H9 (cell line): Measurements from ENCODE around the gene KCNMB2. TPM values are rescaled to one million over a fixed set of nuclear protein-coding genes. Genes with fewer than 3 reads are reported as not detected.

ENCODE experiments used
- DNase-seq: peaks from one replicate; pipeline ENCODE4 v3.0.0-alpha.2; 2017
- H2AFZ ChIP-seq: one replicate; pipeline ENCODE4 v1.6.1; 2013; ENCODE audit warnings: mild to moderate bottlenecking, low read length, control low read depth, moderate library complexity
- H2AK5ac ChIP-seq: 2 replicates; pipeline ENCODE4 v1.6.1; 2013; ENCODE audit warnings: low read length, control low read depth, mixed read lengths; ENCODE audit not compliant: insufficient read length
- H2BK120ac ChIP-seq: one replicate; pipeline ENCODE4 v1.6.1; 2013; ENCODE audit warnings: low read depth, mild to moderate bottlenecking, low read length, control low read depth, inconsistent platforms; ENCODE audit not compliant: poor library complexity, severe bottlenecking
- H2BK12ac ChIP-seq: 2 replicates; pipeline ENCODE4 v1.6.1; 2013; ENCODE audit warnings: low read length, control low read depth, mixed read lengths, low read depth; ENCODE audit not compliant: insufficient read length
- H2BK15ac ChIP-seq: 2 replicates; pipeline ENCODE4 v1.6.1; 2013; ENCODE audit warnings: low read depth, low read length, control low read depth
- H2BK20ac ChIP-seq: one replicate; pipeline ENCODE4 v1.6.1; 2013; ENCODE audit warnings: low read depth, mild to moderate bottlenecking, low read length, control low read depth, inconsistent platforms; ENCODE audit not compliant: poor library complexity, severe bottlenecking
- H2BK5ac ChIP-seq: 2 replicates; pipeline ENCODE4 v1.6.1; 2013; ENCODE audit warnings: low read length, control low read depth, mixed read lengths; ENCODE audit not compliant: insufficient read length
- H3K14ac ChIP-seq: 2 replicates; pipeline ENCODE4 v1.6.1; 2013; ENCODE audit warnings: low read length, control low read depth; ENCODE audit not compliant: insufficient read depth
- H3K18ac ChIP-seq: 2 replicates; pipeline ENCODE4 v1.6.1; 2013; ENCODE audit warnings: low read depth, mild to moderate bottlenecking, mixed read lengths, low read length, control low read depth; ENCODE audit not compliant: insufficient read length
- H3K23ac ChIP-seq: 2 replicates; pipeline ENCODE4 v1.6.1; 2013; ENCODE audit warnings: low read length, control low read depth, mixed read lengths, low read depth; ENCODE audit not compliant: insufficient read length
- H3K23me2 ChIP-seq: 2 replicates; pipeline ENCODE4 v1.6.1; 2013; ENCODE audit warnings: low read depth, mild to moderate bottlenecking, mixed read lengths, low read length, control low read depth; ENCODE audit not compliant: insufficient read length, poor library complexity, severe bottlenecking
- H3K27ac ChIP-seq: 2 replicates; pipeline ENCODE4 v1.5.1; 2013; ENCODE audit warnings: low read length, control low read depth, mixed read lengths, low read depth; ENCODE audit not compliant: insufficient read length
- H3K27me3 ChIP-seq: 2 replicates; pipeline ENCODE4 v1.6.1; 2013; ENCODE audit warnings: low read length, control low read depth, inconsistent platforms; ENCODE audit not compliant: insufficient read depth
- H3K4ac ChIP-seq: 2 replicates; pipeline ENCODE4 v1.6.1; 2013; ENCODE audit warnings: low read depth, mild to moderate bottlenecking, control low read depth, inconsistent platforms, low read length, moderate library complexity
- H3K4me1 ChIP-seq: 2 replicates; pipeline ENCODE4 v1.6.1; 2013; ENCODE audit warnings: low read length, control low read depth, inconsistent platforms; ENCODE audit not compliant: insufficient read depth
- H3K4me2 ChIP-seq: 2 replicates; pipeline ENCODE4 v1.6.1; 2013; ENCODE audit warnings: low read length, control low read depth, mixed read lengths; ENCODE audit not compliant: insufficient read length, insufficient read depth
- H3K56ac ChIP-seq: 2 replicates; pipeline ENCODE4 v1.6.1; 2013; ENCODE audit warnings: low read depth, mild to moderate bottlenecking, mixed read lengths, low read length, control low read depth; ENCODE audit not compliant: insufficient read length
- H3K79me1 ChIP-seq: 2 replicates; pipeline ENCODE4 v1.6.1; 2013; ENCODE audit warnings: low read depth, mild to moderate bottlenecking, moderate library complexity, low read length, control low read depth, inconsistent platforms; ENCODE audit not compliant: insufficient read depth, poor library complexity, severe bottlenecking
- H3K79me2 ChIP-seq: 2 replicates; pipeline ENCODE4 v1.6.1; 2013; ENCODE audit warnings: low read length, control low read depth, inconsistent platforms; ENCODE audit not compliant: insufficient read depth
- H3K9ac ChIP-seq: 2 replicates; pipeline ENCODE4 v1.6.1; 2013; ENCODE audit warnings: low read length, control low read depth, mixed read lengths; ENCODE audit not compliant: insufficient read length; ENCODE audit errors: extremely low read depth
- H3K9me3 ChIP-seq: one replicate; pipeline ENCODE4 v1.6.1; 2013; ENCODE audit warnings: low read depth, low read length, inconsistent platforms; ENCODE audit not compliant: control insufficient read depth
- H3T11ph ChIP-seq: one replicate; pipeline ENCODE4 v1.6.1; 2013; ENCODE audit warnings: mild to moderate bottlenecking, low read length, control low read depth, inconsistent platforms
- H4K20me1 ChIP-seq: one replicate; pipeline ENCODE4 v1.6.1; 2013; ENCODE audit not compliant: control insufficient read depth, insufficient read length, insufficient read depth
- H4K5ac ChIP-seq: 2 replicates; pipeline ENCODE4 v1.6.1; 2013; ENCODE audit warnings: low read depth, mild to moderate bottlenecking, mixed read lengths, low read length, control low read depth; ENCODE audit not compliant: insufficient read length
- H4K8ac ChIP-seq: replicated peaks from 2 replicates; pipeline ENCODE4 v1.6.1; 2013; ENCODE audit warnings: low read length, control low read depth, mixed read lengths, low read depth; ENCODE audit not compliant: insufficient read length
- H4K91ac ChIP-seq: 2 replicates; pipeline ENCODE4 v1.6.1; 2013; ENCODE audit warnings: low read depth, mild to moderate bottlenecking, moderate library complexity, mixed read lengths, low read length, control low read depth; ENCODE audit not compliant: insufficient read length
- H3K27ac Mint-ChIP-seq, 3 experiments: 2 replicates in 2 of 3; 3 replicates in 1 of 3; pipeline ENCODE4 v1.8.0; 2020 to 2021; ENCODE audit warnings: mixed read lengths in 3 of 3, mild to moderate bottlenecking in 1 of 3, moderate library complexity in 1 of 3
- H3K27me3 Mint-ChIP-seq: 2 replicates; pipeline ENCODE4 v1.8.0; 2021; ENCODE audit warnings: low read depth, mild to moderate bottlenecking, moderate library complexity, mixed read lengths
- H3K36me3 Mint-ChIP-seq, 3 experiments: 2 replicates in 2 of 3; 3 replicates in 1 of 3; pipeline ENCODE4 v1.8.0; 2020 to 2021; ENCODE audit warnings: low read depth in 3 of 3, mixed read lengths in 3 of 3; ENCODE audit not compliant: insufficient read depth in 1 of 3
- H3K4me1 Mint-ChIP-seq, 2 experiments: 2 replicates each; pipeline ENCODE4 v1.8.0; 2020; ENCODE audit warnings: mixed read lengths in 2 of 2
- H3K4me3 Mint-ChIP-seq, 2 experiments: 2 replicates in 1 of 2; 3 replicates in 1 of 2; pipeline ENCODE4 v1.8.0; 2020 to 2021; ENCODE audit warnings: mild to moderate bottlenecking in 2 of 2, mixed read lengths in 2 of 2, moderate library complexity in 1 of 2
- H3K9me3 Mint-ChIP-seq, 2 experiments: 2 replicates in 1 of 2; 3 replicates in 1 of 2; pipeline ENCODE4 v1.8.0; 2020; ENCODE audit warnings: mild to moderate bottlenecking in 2 of 2, mixed read lengths in 2 of 2, moderate library complexity in 1 of 2
- CTCF ChIP-seq: fragments of 200-600 bp; sonication (generic); conservative IDR thresholded peaks from 3 replicates; pipeline ENCODE4 v1.8.0; 2021; ENCODE audit warnings: antibody characterized with exemption, mild to moderate bottlenecking
- WGBS: extraction: QIAGEN DNeasy Blood & Tissue Kit; methylation state at CpG from one replicate; pipeline ENCODE4 v1.1.7; 2013; ENCODE audit warnings: missing lambda C conversion rate, low lambda C conversion rate, mixed read lengths; ENCODE audit not compliant: insufficient read length; ENCODE audit errors: extremely low coverage; 5-methylcytosine and 5-hydroxymethylcytosine counted together
- total RNA-seq: library from RNA; stranded (reverse); gene quantifications from 2 replicates; pipeline ENCODE4 v1.2.1, GENCODE V29; 2021

Gene KCNMB2
- total RNA-seq, 1 experiment from 2014 or later, result not detected

GRCh38 chr3:178750639-178751300 is 214.5 kb downstream of the KCNMB2 start:
- H2BK12ac ChIP-seq, result no peak overlapping the region
- H3K18ac ChIP-seq, result no peak overlapping the region
- H4K20me1 ChIP-seq, result no peaks in the 10 kb centered on the region
- H3K56ac ChIP-seq, result no peak overlapping the region
- H2BK5ac ChIP-seq, result no peak overlapping the region
- no peak overlapping the region for H4K5ac ChIP-seq
- no peak overlapping the region for H3T11ph ChIP-seq
- no peak overlapping the region for H2BK15ac ChIP-seq
- no peaks in the 10 kb centered on the region for H3K79me1 ChIP-seq
- H4K91ac ChIP-seq, result no peak overlapping the region
- DNase-seq, result no peak
- H2AFZ ChIP-seq, result no peak overlapping the region
- peaks cover 5 to 11% (median 8%) of the 10 kb centered on the region in 3 experiments; a peak in 6 of 7 replicates for H3K36me3 Mint-ChIP-seq
- no peak overlapping the region for H3K9ac ChIP-seq
- no peak overlapping the region for H3K14ac ChIP-seq
- H3K9me3 ChIP-seq, result no peaks in the 10 kb centered on the region
- WGBS, result no CpG with 5 or more reads among the region's 3 CpGs
- H2BK20ac ChIP-seq, result no peak overlapping the region
- H3K27me3 ChIP-seq, result no peaks in the 10 kb centered on the region
- no peak overlapping the region for H3K23ac ChIP-seq
- H3K4me1 ChIP-seq, result no peaks in the 10 kb centered on the region
- H3K4me2 ChIP-seq, result no peak overlapping the region
- H3K4ac ChIP-seq, result no peak overlapping the region
- no peak for TF ChIP-seq CTCF
- H3K4me1 Mint-ChIP-seq, result peaks cover 0 to 7% of the 10 kb centered on the region in 2 experiments; a peak in 2 of 4 replicates
- H2BK120ac ChIP-seq, result no peak overlapping the region
- no peaks in the 10 kb centered on the region for H3K79me2 ChIP-seq
- no peak overlapping the region for H3K27ac ChIP-seq
- no peak overlapping the region for H4K8ac ChIP-seq
- no peaks in the 10 kb centered on the region for H3K23me2 ChIP-seq
- H3K27ac Mint-ChIP-seq, result no peak overlapping the region
- no peak overlapping the region for H3K4me3 Mint-ChIP-seq
- no peak overlapping the region for H2AK5ac ChIP-seq
- no peaks in the 10 kb centered on the region for H3K27me3 Mint-ChIP-seq
- H3K9me3 Mint-ChIP-seq, result peaks cover 4 to 5% of the 10 kb centered on the region in 2 experiments; a peak in 4 of 5 replicates
